GM15510 (cell line): ENCODE results near the gene TSNAXIP1.

Experiments used
- POLR2A ChIP-seq: IDR thresholded peaks from 3 replicates; pipeline ENCODE4 v1.6.1; 2011; ENCODE audit warnings: borderline replicate concordance; ENCODE audit not compliant: insufficient read length; ENCODE audit errors: extremely low read depth

TSNAXIP1 gene

DNA sequence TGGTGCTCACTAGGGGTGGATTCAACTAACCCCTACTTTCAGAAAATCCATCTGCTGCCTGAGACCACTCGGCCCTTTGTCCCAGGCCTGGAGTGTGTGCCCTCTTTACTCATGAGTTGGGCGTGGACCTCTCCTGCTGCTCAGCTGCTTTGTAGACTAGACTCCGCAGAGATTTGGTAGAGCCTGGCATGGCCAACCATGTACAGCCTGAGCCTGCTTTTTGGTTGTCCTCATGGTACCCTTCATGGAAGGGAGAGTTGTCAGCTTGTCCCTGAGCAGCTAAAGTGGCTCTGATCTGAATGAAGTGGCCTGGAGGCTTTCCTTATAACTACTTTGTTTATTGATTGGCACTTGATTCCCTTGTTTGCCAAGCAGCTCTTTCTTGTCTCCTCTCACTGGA lies 67.7 kb downstream of the TSNAXIP1 start:
- no peak for TF ChIP-seq POLR2A

DNA sequence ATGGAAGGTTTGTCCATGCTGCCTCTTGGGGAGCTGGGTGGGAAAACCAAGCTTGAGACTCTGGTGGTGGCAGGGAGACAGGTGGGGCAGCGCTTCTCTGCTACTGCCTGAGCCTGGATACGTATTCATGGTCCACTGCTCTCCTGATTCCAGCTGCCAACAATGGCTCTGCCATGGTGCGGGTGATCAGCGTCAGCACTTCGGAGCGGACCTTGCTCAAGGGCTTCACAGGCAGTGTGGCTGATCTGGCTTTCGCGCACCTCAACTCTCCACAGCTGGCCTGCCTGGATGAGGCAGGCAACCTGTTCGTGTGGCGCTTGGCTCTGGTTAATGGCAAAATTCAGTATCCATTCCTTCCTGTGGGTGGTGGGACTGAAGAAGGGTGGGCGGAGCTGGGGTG lies 70.4 kb downstream of the TSNAXIP1 start:
- no peak for TF ChIP-seq POLR2A
